H1 (cell line): ENCODE data around the gene ATAD3A.

ENCODE experiments used
- EZH2 ChIP-seq: fragments of 200-600 bp; sonication (generic); IDR thresholded peaks from 2 replicates; pipeline ENCODE4 v1.7.1; 2012; ENCODE audit warnings: low read depth, mild to moderate bottlenecking, moderate library complexity, low read length, inconsistent platforms; ENCODE audit not compliant: severe bottlenecking
- POLR2A ChIP-seq, 2 experiments: IDR thresholded peaks; 1 replicate in 1 of 2; 2 replicates in 1 of 2; pipeline ENCODE4 v1.6.1; 2011; ENCODE audit warnings: low read depth in 2 of 2, low read length in 2 of 2, mild to moderate bottlenecking in 2 of 2; ENCODE audit errors: control extremely low read depth in 1 of 2
- TF ChIP-seq, protein P1 (sequence below), 3 experiments: IDR thresholded peaks; 1 replicate in 2 of 3; 2 replicates in 1 of 3; pipeline versions ENCODE4 v1.5.1 to v1.6.1; 2011; ENCODE audit warnings: low read length in 3 of 3, mild to moderate bottlenecking in 3 of 3, inconsistent platforms in 2 of 3, low read depth in 1 of 3, moderate library complexity in 1 of 3; ENCODE audit not compliant: insufficient read depth in 1 of 3; ENCODE audit errors: control extremely low read depth in 1 of 3

DNA sequence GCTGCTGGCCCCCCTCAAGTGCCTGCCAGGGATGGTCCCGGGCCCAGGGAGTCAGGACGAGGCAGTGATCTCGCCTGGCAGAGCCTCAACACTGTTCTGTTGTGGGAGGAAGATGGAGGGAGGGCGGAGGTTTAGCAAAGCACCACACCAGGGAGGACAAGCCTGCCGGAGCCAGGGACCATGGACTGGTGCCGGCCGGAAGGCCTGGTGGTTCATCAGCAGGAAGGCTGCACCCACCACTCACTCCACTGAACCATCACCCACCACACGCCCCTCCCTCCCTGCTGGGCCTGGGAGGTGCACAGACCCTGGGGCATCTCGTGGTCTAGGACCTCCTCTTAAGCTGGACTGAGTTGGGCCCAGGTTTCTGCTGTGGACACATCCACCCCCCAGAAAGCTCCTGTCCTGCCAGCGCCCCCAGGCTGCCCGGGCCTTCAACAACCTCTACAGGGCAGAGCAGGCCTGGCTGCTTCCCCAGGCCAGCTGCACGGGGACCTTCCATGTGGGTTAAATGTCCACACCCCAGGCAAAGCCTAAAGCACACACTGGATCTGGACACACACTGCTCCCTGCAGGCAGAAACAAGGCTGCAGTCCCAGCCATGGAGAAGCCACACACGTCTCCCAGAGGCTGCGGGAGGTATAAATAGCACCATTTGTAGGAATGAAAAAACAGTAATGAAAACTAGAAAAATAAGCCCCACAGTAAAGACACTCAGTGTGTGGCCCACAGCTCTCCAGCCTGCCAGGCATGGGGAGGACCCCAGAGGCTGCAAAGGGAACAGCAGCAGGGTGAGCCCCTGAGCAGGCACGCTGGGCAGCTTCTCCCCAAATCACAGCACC lies 38.9 kb downstream of the ATAD3A start:
- TF ChIP-seq POLR2A (IDR thresholded peaks at IDR 0.05; ENCODE audit: control extremely low read depth in 1 of 2, low read depth in 2 of 2, low read length in 2 of 2) (no peak), EZH2 (no peak)
- TF ChIP-seq, protein P1, sequence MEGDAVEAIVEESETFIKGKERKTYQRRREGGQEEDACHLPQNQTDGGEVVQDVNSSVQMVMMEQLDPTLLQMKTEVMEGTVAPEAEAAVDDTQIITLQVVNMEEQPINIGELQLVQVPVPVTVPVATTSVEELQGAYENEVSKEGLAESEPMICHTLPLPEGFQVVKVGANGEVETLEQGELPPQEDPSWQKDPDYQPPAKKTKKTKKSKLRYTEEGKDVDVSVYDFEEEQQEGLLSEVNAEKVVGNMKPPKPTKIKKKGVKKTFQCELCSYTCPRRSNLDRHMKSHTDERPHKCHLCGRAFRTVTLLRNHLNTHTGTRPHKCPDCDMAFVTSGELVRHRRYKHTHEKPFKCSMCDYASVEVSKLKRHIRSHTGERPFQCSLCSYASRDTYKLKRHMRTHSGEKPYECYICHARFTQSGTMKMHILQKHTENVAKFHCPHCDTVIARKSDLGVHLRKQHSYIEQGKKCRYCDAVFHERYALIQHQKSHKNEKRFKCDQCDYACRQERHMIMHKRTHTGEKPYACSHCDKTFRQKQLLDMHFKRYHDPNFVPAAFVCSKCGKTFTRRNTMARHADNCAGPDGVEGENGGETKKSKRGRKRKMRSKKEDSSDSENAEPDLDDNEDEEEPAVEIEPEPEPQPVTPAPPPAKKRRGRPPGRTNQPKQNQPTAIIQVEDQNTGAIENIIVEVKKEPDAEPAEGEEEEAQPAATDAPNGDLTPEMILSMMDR (IDR thresholded peaks at IDR 0.05; ENCODE audit: control extremely low read depth in 1 of 3, insufficient read depth in 1 of 3, low read depth in 1 of 3, low read length in 3 of 3): peak; percentile 24 to 55 (median 52)
